Activated CD4-positive, alpha-beta T cell treated with anti-CD3 and anti-CD28 coated beads, Interleukin-2, amount 10 ng/mL, durations not matched to agents 24 days and 14 days (primary cell): ENCODE results near the gene PRKN. TPM values are rescaled to one million over a fixed set of nuclear protein-coding genes. Genes with fewer than 3 reads are reported as not detected.
"Not testable (repeated sequence)": the region's sequence is repeated elsewhere in the genome, so short reads cannot be mapped to it uniquely, and the experiment has no call there.

Experiments
- DNase-seq: peaks from one replicate; pipeline ENCODE4 v3.0.0; 2022
- H3K27ac Mint-ChIP-seq: one replicate; pipeline ENCODE4 v1.8.0; 2022; ENCODE audit warnings: mild to moderate bottlenecking, mixed read lengths
- H3K27me3 Mint-ChIP-seq: one replicate; pipeline ENCODE4 v1.8.0; 2022; ENCODE audit warnings: mixed read lengths
- H3K36me3 Mint-ChIP-seq: one replicate; pipeline ENCODE4 v1.8.0; 2022; ENCODE audit warnings: low read depth, mild to moderate bottlenecking, mixed read lengths
- H3K4me1 Mint-ChIP-seq: one replicate; pipeline ENCODE4 v1.8.0; 2021; ENCODE audit warnings: mixed read lengths
- H3K4me3 Mint-ChIP-seq: one replicate; pipeline ENCODE4 v1.8.0; 2022; ENCODE audit warnings: mild to moderate bottlenecking, moderate library complexity, mixed read lengths
- H3K9me3 Mint-ChIP-seq: one replicate; pipeline ENCODE4 v1.8.0; 2021; ENCODE audit warnings: mixed read lengths
- intact Hi-C: fragments of 100-400 bp; cut with micrococcal nuclease; formaldehyde crosslinking; loops from one replicate; pipeline ENCODE4 v1.15.1; 2023
- total RNA-seq: library from RNA; stranded (reverse); gene quantifications from 2 replicates; pipeline ENCODE4 v1.2.3, GENCODE V29; 2022

PRKN gene
- total RNA-seq, 1 donor from 2014 or later = not detected

DNA sequence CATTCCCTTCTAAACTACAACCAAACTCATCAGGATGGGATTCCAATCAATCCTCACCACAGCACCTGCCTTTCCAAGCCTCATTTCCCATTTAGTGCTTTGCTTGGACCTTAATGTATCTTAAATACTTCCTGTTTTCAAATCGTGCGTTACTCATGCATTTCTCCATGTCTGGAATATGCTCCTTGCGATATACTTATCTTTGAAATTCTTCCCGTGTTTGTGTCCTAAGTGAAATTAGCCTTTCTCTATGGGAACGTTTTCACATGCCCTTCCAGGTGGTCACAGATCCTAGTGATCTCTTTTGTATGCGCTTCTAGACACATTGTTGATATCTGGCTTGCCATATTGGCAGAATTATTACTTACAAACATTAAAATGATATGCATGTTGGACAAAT is 833.1 kb downstream of the PRKN start:
- H3K9me3 Mint-ChIP-seq = no peaks in the 10 kb centered on the region
- no peaks in the 10 kb centered on the region for H3K36me3 Mint-ChIP-seq
- no peaks in the 10 kb centered on the region for H3K27me3 Mint-ChIP-seq
- intact Hi-C loops = no loop called here
- DNase-seq = no peak
- H3K27ac Mint-ChIP-seq = no peak overlapping the region
- H3K4me1 Mint-ChIP-seq = no peaks in the 10 kb centered on the region
- H3K4me3 Mint-ChIP-seq = no peak overlapping the region

DNA sequence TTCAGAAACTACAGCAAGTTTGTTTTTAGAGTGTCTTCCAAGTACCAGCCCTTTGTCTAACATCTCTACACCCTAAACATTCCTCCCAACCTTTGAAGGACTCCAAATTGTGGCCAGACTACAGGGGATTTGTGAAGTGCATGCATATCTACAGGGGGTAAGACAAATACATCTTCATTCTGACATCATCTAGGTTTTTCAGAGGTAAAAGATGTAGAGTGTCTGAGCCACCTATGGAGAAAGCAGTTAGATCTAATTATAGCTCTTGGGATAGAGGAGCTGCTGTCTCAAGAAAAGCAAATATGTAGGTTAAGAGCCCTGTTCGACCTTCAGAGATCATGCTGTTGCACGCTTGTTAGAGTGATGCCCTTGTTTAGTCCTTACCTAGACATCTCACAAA is 836.0 kb downstream of the PRKN start:
- no peaks in the 10 kb centered on the region for H3K4me1 Mint-ChIP-seq

DNA sequence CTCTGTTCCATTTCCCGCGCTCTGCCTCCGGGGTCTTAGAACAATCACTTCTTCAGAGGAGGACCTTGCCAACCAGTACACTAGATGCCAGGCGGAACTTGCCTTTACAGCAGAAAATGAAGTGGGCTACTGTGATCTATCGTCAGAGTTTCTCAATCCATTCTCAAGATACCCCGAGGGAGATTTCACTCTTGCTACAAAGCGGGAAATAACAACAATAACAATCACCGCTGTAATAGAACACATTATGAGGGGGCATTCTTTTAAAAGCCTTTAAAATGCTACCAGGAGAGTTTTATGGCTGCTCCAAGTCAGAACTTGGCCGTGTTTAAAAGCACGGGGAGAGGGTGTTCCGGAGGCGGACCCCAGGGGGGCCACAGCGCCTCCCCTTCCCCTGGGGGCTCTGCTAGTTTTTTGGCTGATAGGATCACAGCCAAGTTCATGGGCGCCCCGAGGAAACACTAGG is 836.7 kb downstream of the PRKN start:
- H3K9me3 Mint-ChIP-seq = no peaks in the 10 kb centered on the region
- H3K4me3 Mint-ChIP-seq = no peak overlapping the region
- H3K27me3 Mint-ChIP-seq = no peaks in the 10 kb centered on the region
- no peak overlapping the region for H3K27ac Mint-ChIP-seq
- H3K4me1 Mint-ChIP-seq = no peaks in the 10 kb centered on the region
- intact Hi-C loops = no loop called here
- H3K36me3 Mint-ChIP-seq = no peaks in the 10 kb centered on the region
- no peak for DNase-seq

More for the DNA sequence above, 836.0 kb downstream of the PRKN start:
- Mint-ChIP-seq H3K36me3 (no peaks in the 10 kb centered on the region), H3K27ac (no peak overlapping the region), H3K9me3 (no peaks in the 10 kb centered on the region), H3K4me3 (no peak overlapping the region), H3K27me3 (no peaks in the 10 kb centered on the region)
- intact Hi-C loops = no loop called here
- DNase-seq = no peak

DNA sequence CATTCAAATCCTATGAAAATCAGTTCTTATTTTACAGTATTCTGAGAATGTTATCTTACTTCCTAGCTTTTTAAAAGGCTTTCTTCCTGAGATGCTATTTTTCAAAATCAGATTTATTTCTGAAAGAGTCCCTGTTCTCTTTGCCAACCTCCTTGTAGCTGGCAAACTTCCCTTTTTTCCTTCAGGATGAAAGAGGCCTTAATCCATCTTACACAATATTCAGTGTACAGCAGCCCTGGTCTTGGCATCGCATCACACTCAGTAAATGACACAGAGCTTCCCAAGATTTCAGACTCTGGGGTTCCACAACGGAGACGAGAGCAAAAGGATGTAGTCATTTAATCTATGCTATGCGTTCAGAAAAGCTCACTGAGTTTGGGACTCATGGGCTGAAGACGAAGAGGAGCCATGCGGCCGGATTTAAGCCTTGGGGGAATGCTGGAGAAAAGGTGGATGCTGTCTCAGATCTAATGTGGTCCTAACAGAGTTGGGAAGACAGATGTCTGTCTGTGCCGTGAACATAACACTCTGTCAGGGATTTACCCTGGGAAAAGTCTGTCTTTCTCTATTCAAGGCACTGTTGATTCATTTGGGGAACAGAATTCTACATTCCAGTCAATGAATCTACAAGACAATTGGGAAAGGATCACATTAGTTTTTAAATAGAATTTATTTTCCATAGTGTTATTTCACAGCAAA is 837.3 kb downstream of the PRKN start:
- H3K9me3 Mint-ChIP-seq = no peaks in the 10 kb centered on the region
- no peaks in the 10 kb centered on the region for H3K36me3 Mint-ChIP-seq
- intact Hi-C loops = no loop called here
- DNase-seq = no peak
- H3K27me3 Mint-ChIP-seq = no peaks in the 10 kb centered on the region
- H3K4me3 Mint-ChIP-seq = no peak overlapping the region
- H3K4me1 Mint-ChIP-seq = no peaks in the 10 kb centered on the region
- no peak overlapping the region for H3K27ac Mint-ChIP-seq

DNA sequence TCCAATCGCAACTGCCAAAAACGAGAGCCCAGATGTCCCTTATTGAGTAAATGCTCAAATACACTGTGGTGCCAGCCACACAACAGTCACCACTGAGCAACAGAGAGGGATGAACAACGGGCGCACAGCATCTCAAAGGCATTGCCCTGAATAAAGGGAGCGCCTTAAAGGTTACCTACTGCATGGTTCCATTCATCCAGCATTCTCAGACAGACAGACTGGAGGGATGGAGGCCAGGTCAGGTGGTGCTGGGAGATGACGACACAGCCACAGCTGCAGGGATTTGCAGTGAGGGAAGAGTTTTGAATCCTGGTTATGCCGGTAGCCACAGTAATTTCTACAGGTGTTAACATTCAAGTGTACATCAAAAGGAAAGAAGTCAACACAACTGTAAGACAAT is 838.2 kb downstream of the PRKN start:
- intact Hi-C loops = no loop called here
- H3K27ac Mint-ChIP-seq = no peak overlapping the region
- no peak overlapping the region for H3K4me3 Mint-ChIP-seq
- H3K9me3 Mint-ChIP-seq = no peaks in the 10 kb centered on the region
- H3K27me3 Mint-ChIP-seq = no peaks in the 10 kb centered on the region
- no peaks in the 10 kb centered on the region for H3K36me3 Mint-ChIP-seq
- no peaks in the 10 kb centered on the region for H3K4me1 Mint-ChIP-seq
- DNase-seq = no peak

DNA sequence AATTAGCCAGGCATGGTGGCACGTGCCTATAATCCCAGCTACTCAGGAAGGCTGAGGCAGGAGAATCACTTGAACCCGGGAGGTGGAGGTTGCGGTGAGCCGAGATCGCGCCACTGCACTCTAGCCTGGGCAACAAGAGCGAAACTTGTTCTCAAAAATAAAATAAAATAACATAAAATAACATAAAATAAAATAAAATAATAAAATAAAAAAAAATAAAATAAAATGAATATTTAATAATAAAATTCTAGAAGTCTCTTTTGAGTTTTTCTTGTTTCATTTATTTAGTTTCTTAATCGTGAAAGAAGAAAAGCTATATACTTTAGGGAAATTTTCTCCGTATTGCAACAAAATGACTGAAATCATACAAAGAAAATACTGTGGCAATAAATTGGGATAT is 841.0 kb downstream of the PRKN start:
- H3K27ac Mint-ChIP-seq, intact Hi-C loops, H3K27me3 Mint-ChIP-seq, H3K36me3 Mint-ChIP-seq, H3K4me3 Mint-ChIP-seq, DNase-seq, H3K4me1 Mint-ChIP-seq, H3K9me3 Mint-ChIP-seq: not testable (repeated sequence)

DNA sequence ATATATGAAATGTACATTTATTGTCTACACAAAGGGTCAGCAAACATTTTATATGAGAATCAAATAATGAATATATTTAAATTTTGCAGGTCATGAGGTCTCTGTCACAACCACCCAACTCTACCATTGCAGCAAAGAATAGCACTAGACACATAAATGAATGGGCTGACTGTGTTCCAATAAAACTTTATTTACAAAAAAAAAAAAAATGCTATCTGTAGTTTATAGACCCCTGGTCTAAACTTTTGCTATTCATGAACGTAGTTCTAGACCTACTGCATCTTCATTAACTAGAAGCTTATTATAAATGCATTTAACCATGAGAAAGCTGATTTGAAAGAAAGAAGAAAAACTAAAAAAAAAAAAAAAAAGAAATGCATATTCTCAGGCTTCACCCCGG is 842.8 kb downstream of the PRKN start:
- H3K27ac Mint-ChIP-seq = no peak overlapping the region
- H3K36me3 Mint-ChIP-seq = no peaks in the 10 kb centered on the region
- intact Hi-C loops = no loop called here

DNA sequence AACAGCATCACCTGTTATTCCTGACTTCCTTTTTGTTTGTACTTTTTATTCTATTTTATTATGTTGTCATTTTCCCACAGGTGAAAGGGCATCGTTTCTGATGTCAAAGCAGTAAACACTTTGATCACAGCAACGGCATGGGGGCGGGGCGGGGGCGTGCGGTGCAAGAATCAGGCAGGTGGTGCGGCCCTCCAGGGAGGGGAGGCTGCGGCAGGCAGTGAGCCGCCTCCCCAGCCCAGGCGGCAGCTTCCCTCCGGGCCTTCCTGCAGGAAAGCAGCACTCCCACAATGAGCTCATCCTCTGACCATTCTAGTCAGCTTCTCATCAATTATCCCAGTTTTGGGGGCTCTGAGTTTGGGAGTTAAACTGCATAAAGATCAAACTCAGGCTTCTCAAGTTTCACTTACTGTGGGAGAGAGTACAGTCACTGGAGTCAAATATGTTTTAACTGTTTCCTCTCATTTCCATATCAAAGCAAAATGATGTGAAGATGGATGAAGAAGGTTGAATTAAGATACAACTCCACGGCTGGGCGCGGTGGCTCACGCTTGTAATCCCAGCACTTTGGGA is 845.3 kb downstream of the PRKN start:
- H3K36me3 Mint-ChIP-seq = no peaks in the 10 kb centered on the region
- H3K4me1 Mint-ChIP-seq = no peaks in the 10 kb centered on the region
- no peaks in the 10 kb centered on the region for H3K9me3 Mint-ChIP-seq
- DNase-seq = no peak
- intact Hi-C loops = no loop called here
- no peak overlapping the region for H3K27ac Mint-ChIP-seq
- H3K4me3 Mint-ChIP-seq = no peak overlapping the region
- no peaks in the 10 kb centered on the region for H3K27me3 Mint-ChIP-seq

More for the DNA sequence above, 842.8 kb downstream of the PRKN start:
- H3K9me3 Mint-ChIP-seq = no peaks in the 10 kb centered on the region
- H3K4me1 Mint-ChIP-seq = no peaks in the 10 kb centered on the region
- H3K4me3 Mint-ChIP-seq = no peak overlapping the region
- DNase-seq = no peak
- H3K27me3 Mint-ChIP-seq = no peaks in the 10 kb centered on the region

DNA sequence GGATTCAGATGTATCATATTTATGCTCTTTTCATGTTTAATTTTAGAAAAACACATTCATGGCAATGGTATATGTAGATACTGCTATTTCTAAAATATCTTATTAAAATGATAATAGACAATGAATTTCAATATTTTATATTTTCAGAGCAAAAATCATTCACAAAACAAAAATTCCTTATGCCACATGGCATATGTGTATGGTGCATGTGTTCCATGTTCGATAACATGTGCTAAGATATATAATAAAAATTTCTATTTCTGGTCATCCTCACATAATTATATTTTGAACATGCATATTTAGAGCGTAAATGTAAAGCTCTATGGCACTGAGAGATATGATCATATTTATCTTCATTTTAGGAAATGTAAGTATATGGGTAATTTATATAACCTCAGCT is 847.5 kb downstream of the PRKN start:
- DNase-seq = no peak

DNA sequence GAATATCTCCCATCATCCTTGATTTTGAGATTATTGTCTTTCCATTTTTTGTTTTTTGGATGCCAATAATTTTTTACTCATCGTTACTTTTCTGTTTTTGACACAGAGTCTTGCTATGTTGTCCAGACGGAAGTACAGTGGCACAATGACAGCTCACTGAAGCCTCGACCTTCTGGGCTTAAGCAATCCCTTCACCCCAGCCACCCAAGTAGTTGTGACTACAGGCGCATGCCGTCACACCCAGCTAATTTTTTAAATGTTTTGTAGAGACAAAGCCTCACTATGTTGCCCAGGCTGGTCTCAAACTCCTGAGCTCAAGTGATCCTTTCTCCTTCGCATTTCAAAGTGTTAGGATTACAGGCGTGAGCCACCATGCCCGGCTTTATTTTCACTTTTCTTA is 851.3 kb downstream of the PRKN start:
- no peaks in the 10 kb centered on the region for H3K27me3 Mint-ChIP-seq
- H3K4me1 Mint-ChIP-seq = no peaks in the 10 kb centered on the region
- intact Hi-C loops = no loop called here
- H3K4me3 Mint-ChIP-seq = no peak overlapping the region
- H3K27ac Mint-ChIP-seq = no peak overlapping the region
- DNase-seq = no peak
- H3K9me3 Mint-ChIP-seq = no peaks in the 10 kb centered on the region
- no peaks in the 10 kb centered on the region for H3K36me3 Mint-ChIP-seq

More for the DNA sequence above, 847.5 kb downstream of the PRKN start:
- H3K4me3 Mint-ChIP-seq = no peak overlapping the region
- no peaks in the 10 kb centered on the region for H3K9me3 Mint-ChIP-seq
- H3K27me3 Mint-ChIP-seq = no peaks in the 10 kb centered on the region
- no peaks in the 10 kb centered on the region for H3K4me1 Mint-ChIP-seq
- H3K36me3 Mint-ChIP-seq = no peaks in the 10 kb centered on the region
- H3K27ac Mint-ChIP-seq = no peak overlapping the region
- intact Hi-C loops = no loop called here

DNA sequence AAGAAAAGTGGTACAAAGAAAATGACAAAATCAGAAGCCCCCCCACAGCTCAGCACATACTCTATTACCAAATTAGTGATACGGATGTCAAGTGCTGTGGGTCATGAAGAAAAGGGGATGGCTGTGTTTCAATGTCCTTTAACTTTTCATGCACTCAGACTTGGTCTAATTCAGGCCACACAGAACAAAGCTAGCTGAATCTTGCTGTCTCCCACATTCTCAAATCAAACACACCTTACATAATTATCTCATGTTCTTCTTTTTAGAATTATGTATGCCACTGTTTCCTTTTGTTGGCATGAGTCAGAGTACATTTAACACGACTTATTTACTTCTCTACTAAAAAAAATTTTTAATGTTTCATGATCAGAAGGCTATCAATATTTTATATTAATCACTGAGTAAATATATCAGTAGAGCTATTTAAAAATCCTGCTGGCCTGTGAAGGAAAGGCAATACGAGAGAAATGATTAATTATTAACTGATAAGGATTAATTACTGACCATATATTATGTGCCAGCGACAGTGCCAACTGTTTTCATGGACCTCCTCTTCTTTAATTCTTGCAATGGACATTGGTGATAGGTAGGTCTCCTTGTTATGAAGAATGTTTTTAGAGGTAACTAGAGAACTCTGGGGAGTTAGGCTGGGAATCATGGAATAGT is 857.2 kb downstream of the PRKN start:
- no peak for DNase-seq
- Mint-ChIP-seq H3K4me1 (no peaks in the 10 kb centered on the region), H3K27me3 (no peaks in the 10 kb centered on the region), H3K4me3 (no peak overlapping the region), H3K27ac (no peak overlapping the region), H3K9me3 (no peaks in the 10 kb centered on the region), H3K36me3 (no peaks in the 10 kb centered on the region)
- intact Hi-C loops = no loop called here

DNA sequence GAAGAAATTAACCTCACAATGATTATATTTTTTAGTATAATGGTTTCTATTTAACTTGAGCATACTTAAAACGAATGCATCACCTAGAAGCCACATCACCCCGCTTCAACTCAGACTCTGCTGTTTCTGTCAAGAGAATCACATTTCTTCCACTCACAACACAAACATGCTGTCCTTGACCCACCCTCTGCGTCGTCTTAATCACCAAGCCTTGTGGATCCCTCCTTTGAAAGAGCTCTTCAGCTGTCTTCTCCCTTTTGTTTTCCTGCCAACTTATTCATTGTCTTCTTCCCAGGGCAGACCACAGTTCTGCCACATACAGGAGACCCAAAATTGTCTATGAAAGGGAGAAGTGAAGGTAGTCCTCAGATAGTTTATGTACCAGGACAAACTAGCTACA is 858.1 kb downstream of the PRKN start:
- no peak for DNase-seq
- intact Hi-C loops = no loop called here
- Mint-ChIP-seq H3K27me3 (no peaks in the 10 kb centered on the region), H3K27ac (no peak overlapping the region), H3K4me3 (no peak overlapping the region), H3K9me3 (no peaks in the 10 kb centered on the region), H3K4me1 (no peaks in the 10 kb centered on the region), H3K36me3 (no peaks in the 10 kb centered on the region)

DNA sequence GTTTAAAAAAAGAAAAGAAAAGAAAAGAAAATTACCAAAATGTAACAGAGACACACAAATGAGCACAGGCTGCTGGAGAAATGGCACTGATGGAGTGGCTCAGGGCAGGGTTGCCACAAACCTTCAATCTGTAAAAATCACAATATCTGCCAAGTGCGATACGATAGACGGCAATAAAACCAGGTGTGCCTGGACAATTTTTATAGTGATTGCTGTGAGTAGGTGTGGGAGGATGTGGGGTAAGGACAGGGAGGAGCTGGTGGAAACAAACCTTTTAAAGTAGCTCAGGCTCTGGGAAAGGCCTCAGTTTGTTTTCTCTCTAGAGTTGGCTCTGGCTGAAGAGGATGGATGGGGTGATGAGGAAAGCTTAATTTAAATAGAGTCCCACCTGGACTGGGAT is 861.0 kb downstream of the PRKN start:
- no peak overlapping the region for H3K4me3 Mint-ChIP-seq
- H3K36me3 Mint-ChIP-seq = no peaks in the 10 kb centered on the region
- H3K27ac Mint-ChIP-seq = no peak overlapping the region

DNA sequence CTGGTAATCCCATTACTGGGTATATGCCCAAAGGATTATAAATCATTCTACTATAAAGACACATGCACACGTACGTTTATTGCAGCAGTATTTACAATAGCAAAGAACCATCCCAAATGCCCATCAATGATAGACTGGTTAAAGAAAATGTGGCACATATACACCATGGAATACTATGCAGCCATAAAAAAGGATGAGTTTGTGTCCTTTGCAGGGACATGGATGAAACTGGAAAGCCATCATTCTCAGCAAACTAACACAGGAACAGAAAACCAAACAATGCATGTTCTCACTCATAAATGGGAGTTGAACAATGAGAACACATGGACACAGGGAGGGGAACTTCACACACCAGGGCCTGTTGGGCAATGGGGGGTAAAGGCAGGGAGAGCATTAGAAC is 866.5 kb downstream of the PRKN start:
- intact Hi-C loops, H3K27ac Mint-ChIP-seq, H3K4me3 Mint-ChIP-seq: not testable (repeated sequence)

More for the DNA sequence above, 861.0 kb downstream of the PRKN start:
- intact Hi-C loops = no loop called here
- Mint-ChIP-seq H3K27me3 (no peaks in the 10 kb centered on the region), H3K9me3 (peaks cover 5% of the 10 kb centered on the region), H3K4me1 (peaks cover 2% of the 10 kb centered on the region)
- DNase-seq = no peak

More for the DNA sequence above, 866.5 kb downstream of the PRKN start:
- DNase-seq, H3K27me3 Mint-ChIP-seq, H3K9me3 Mint-ChIP-seq, H3K36me3 Mint-ChIP-seq, H3K4me1 Mint-ChIP-seq: not testable (repeated sequence)
